Small intestine (tissue), 7 donors: Measurements from ENCODE around the gene CRYGS. TPM values are rescaled to one million over a fixed set of nuclear protein-coding genes. Genes with fewer than 3 reads are reported as not detected.
A peak's percentile ranks its signal among the peaks of the same experiment; 100 is the strongest.
"Not testable (repeated sequence)": the region's sequence is repeated elsewhere in the genome, so short reads cannot be mapped to it uniquely, and the experiment has no call there.

Experiments used
- DNase-seq, 2 donors: peaks; one replicate each; pipeline versions ENCODE4 v3.0.0 to v3.0.0-alpha.2; 2013
- FAIRE-seq: peaks from 2 replicates; lab custom pipeline; 2012; peaks lifted over from hg19 to GRCh38; lab: Jason Lieb, UNC
- H3K27ac ChIP-seq, 3 donors: one replicate each; pipeline ENCODE4 v1.5.1; 2013; ENCODE audit warnings: low read length in 2 of 3, mild to moderate bottlenecking in 2 of 3, control low read depth in 1 of 3, inconsistent platforms in 1 of 3, low read depth in 1 of 3, moderate library complexity in 1 of 3
- H3K27me3 ChIP-seq, 3 donors: one replicate each; pipeline ENCODE4 v1.6.1; 2013; ENCODE audit warnings: low read length in 3 of 3, inconsistent platforms in 1 of 3; ENCODE audit not compliant: control insufficient read depth in 3 of 3, insufficient read depth in 3 of 3
- H3K36me3 ChIP-seq, 3 donors: one replicate each; pipeline ENCODE4 v1.6.1; 2013; ENCODE audit warnings: low read length in 3 of 3, inconsistent platforms in 1 of 3, low read depth in 1 of 3, mild to moderate bottlenecking in 1 of 3, moderate library complexity in 1 of 3; ENCODE audit not compliant: control insufficient read depth in 3 of 3, insufficient read depth in 2 of 3
- H3K4me1 ChIP-seq, 3 donors: one replicate each; pipeline ENCODE4 v1.6.1; 2013; ENCODE audit warnings: low read length in 2 of 3, inconsistent platforms in 1 of 3, low read depth in 1 of 3, mild to moderate bottlenecking in 1 of 3, moderate library complexity in 1 of 3; ENCODE audit not compliant: control insufficient read depth in 3 of 3, insufficient read depth in 2 of 3
- H3K4me3 ChIP-seq, 3 donors: one replicate each; pipeline ENCODE4 v1.5.1; 2013; ENCODE audit warnings: low read length in 3 of 3, control low read depth in 1 of 3, inconsistent platforms in 1 of 3, low read depth in 1 of 3, mild to moderate bottlenecking in 1 of 3, moderate library complexity in 1 of 3
- H3K9me3 ChIP-seq, 2 donors: one replicate each; pipeline ENCODE4 v1.6.1; 2013; ENCODE audit warnings: low read depth in 1 of 2, low read length in 1 of 2; ENCODE audit not compliant: control insufficient read depth in 2 of 2, insufficient read depth in 1 of 2
- whole genome bisulfite sequencing, 3 donors: extraction: QIAGEN DNeasy Blood & Tissue Kit; methylation state at CpG; one replicate each; pipeline ENCODE4 v1.1.7; 2013; 5-methylcytosine and 5-hydroxymethylcytosine counted together
- polyA plus RNA-seq, 4 donors: library from polyadenylated mRNA; stranded (reverse) in 3 of 4; unstranded in 1 of 4; fragments of 200-250 nt in 3 of 4; fragments of 120-200 nt in 1 of 4; gene quantifications; one replicate each; pipeline versions ENCODE4 v1.2.1 to v1.2.3, GENCODE V29; 2013
- donor health status: healthy with polysubstance abuse.
- donor health status: control.
- donor health status: control.
- donor health status: Bipolar disorder and iron deficiency.
- donor health status: healthy.

Gene CRYGS
- polyA plus RNA-seq, 4 donors: 2.0 to 7.4 (median 4.8) TPM

GRCh38 chr3:186586245-186586644 lies 42.1 kb upstream of the CRYGS start:
- DNase-seq, H3K27me3 ChIP-seq, FAIRE-seq, H3K27ac ChIP-seq, H3K9me3 ChIP-seq, H3K4me3 ChIP-seq: not testable (repeated sequence)
- Histone ChIP-seq H3K36me3 (peaks cover 6 to 17% (median 13%) of the 10 kb centered on the region in 3 donors), H3K4me1 (peaks cover 6 to 24% (median 6%) of the 10 kb centered on the region in 3 donors)
- 84 to 92% (median 86%) methylated on average over 9 of the region's 9 CpGs for WGBS, 3 donors

- FAIRE-seq (no peak), DNase-seq (no peak)
- WGBS, 3 donors: 69 to 86% (median 78%) methylated on average over 5 of the region's 5 CpGs
- no peaks in the 10 kb centered on the region for H3K9me3 ChIP-seq
- H3K27ac ChIP-seq: no peak overlapping the region
- peaks cover 0 to 2% (median 0%) of the 10 kb centered on the region in 3 donors for H3K4me1 ChIP-seq
- peaks cover 10 to 27% (median 13%) of the 10 kb centered on the region in 3 donors for H3K36me3 ChIP-seq
- no peak overlapping the region for H3K4me3 ChIP-seq
- H3K27me3 ChIP-seq: no peaks in the 10 kb centered on the region
Observed at GRCh38 chr3:186583831-186584230, 39.7 kb upstream of the CRYGS start.

- H3K36me3 ChIP-seq: peaks cover 10 to 27% (median 13%) of the 10 kb centered on the region in 3 donors
- no peaks in the 10 kb centered on the region for H3K27me3 ChIP-seq
- no peak for FAIRE-seq
- no peak overlapping the region for H3K27ac ChIP-seq
- H3K9me3 ChIP-seq: no peaks in the 10 kb centered on the region
- no peak overlapping the region for H3K4me3 ChIP-seq
- WGBS, 3 donors: 95 to 99% (median 95%) methylated on average over 6 of the region's 6 CpGs
- H3K4me1 ChIP-seq: no peaks in the 10 kb centered on the region
- DNase-seq: no peak
Observed at GRCh38 chr3:186582541-186582940, 38.4 kb upstream of the CRYGS start.

GRCh38 chr3:186580785-186581184 lies 36.6 kb upstream of the CRYGS start:
- Histone ChIP-seq H3K27ac (no peak overlapping the region), H3K4me1 (no peaks in the 10 kb centered on the region), H3K9me3 (no peaks in the 10 kb centered on the region), H3K4me3 (no peak overlapping the region), H3K36me3 (peaks cover 8 to 35% (median 13%) of the 10 kb centered on the region in 3 donors), H3K27me3 (no peaks in the 10 kb centered on the region)
- FAIRE-seq (no peak), DNase-seq (no peak)
- 87 to 97% (median 89%) methylated on average over 3 of the region's 3 CpGs for WGBS, 3 donors

GRCh38 chr3:186577521-186577920 lies 33.3 kb upstream of the CRYGS start:
- peaks cover 3 to 25% (median 12%) of the 10 kb centered on the region in 3 donors for H3K36me3 ChIP-seq
- H3K9me3 ChIP-seq: no peaks in the 10 kb centered on the region
- no peak for FAIRE-seq
- WGBS, 3 donors: 76 to 79% (median 78%) methylated on average over 2 of the region's 2 CpGs
- no peaks in the 10 kb centered on the region for H3K27me3 ChIP-seq
- H3K4me3 ChIP-seq: no peak overlapping the region
- H3K27ac ChIP-seq: no peak overlapping the region
- H3K4me1 ChIP-seq: no peaks in the 10 kb centered on the region
- no peak for DNase-seq

- H3K27ac ChIP-seq: no peak overlapping the region
- no peaks in the 10 kb centered on the region for H3K9me3 ChIP-seq
- peaks cover 0 to 15% (median 12%) of the 10 kb centered on the region in 3 donors for H3K36me3 ChIP-seq
- H3K4me3 ChIP-seq: peak overlapping the region in 2 of 3 donors; percentile 80 to 91
- WGBS, 3 donors: 17 to 32% (median 23%) methylated on average over 2 of the region's 2 CpGs
- no peak for DNase-seq
- H3K4me1 ChIP-seq: peaks cover 0 to 9% (median 0%) of the 10 kb centered on the region in 3 donors
- H3K27me3 ChIP-seq: no peaks in the 10 kb centered on the region
- FAIRE-seq: no peak
Observed at GRCh38 chr3:186571644-186572013, 27.4 kb upstream of the CRYGS start.

- Histone ChIP-seq H3K4me3 (peak overlapping the region; percentile 80 to 91 (median 81)), H3K9me3 (no peaks in the 10 kb centered on the region), H3K27me3 (no peaks in the 10 kb centered on the region), H3K4me1 (peaks cover 0 to 13% (median 0%) of the 10 kb centered on the region in 3 donors), H3K27ac (peak overlapping the region; percentile 79 to 93 (median 88)), H3K36me3 (peaks cover 0 to 12% (median 11%) of the 10 kb centered on the region in 3 donors)
- 1 to 6% (median 3%) methylated on average over 21 of the region's 21 CpGs for WGBS, 3 donors
- no peak for FAIRE-seq
- DNase-seq: peak; percentile 13 to 30
Observed at GRCh38 chr3:186570941-186571643, 26.9 kb upstream of the CRYGS start.

- peaks cover 0 to 12% (median 6%) of the 10 kb centered on the region in 3 donors for H3K36me3 ChIP-seq
- H3K27ac ChIP-seq: peak within 1 kb of the TSS; percentile 79 to 93 (median 88)
- H3K9me3 ChIP-seq: no peaks in the 10 kb centered on the region
- DNase-seq (peak; percentile 100), FAIRE-seq (peak; percentile 49)
- peaks cover 0 to 13% (median 0%) of the 10 kb centered on the region in 3 donors for H3K4me1 ChIP-seq
- peak within 1 kb of the TSS; percentile 80 to 91 (median 81) for H3K4me3 ChIP-seq
- WGBS, 3 donors: 0 to 1% (median 0%) methylated on average over 57 to 59 of the region's 59 CpGs
- no peaks in the 10 kb centered on the region for H3K27me3 ChIP-seq
Observed at GRCh38 chr3:186570096-186570940, 26.1 kb upstream of the CRYGS start, which contains the start of gene DNAJB11. TSS of gene DNAJB11 (plus strand) at chr3:186570720. CDS start at chr3:186570898, 178 bp downstream.
